Esophagus muscularis mucosa (tissue), 4 donors: Measurements from ENCODE around the gene MATK.

Experiments
- EP300 ChIP-seq: sonication (generic); formaldehyde crosslinking; IDR thresholded peaks from one replicate; pipeline ENCODE4 v1.6.1; 2017; ENCODE audit warnings: antibody characterized with exemption
- POLR2A ChIP-seq: fragments of 450-650 bp; IDR thresholded peaks from one replicate; pipeline ENCODE4 v1.6.1; 2017; ENCODE audit warnings: antibody characterized with exemption, moderate library complexity, mild to moderate bottlenecking, low read depth
- TF ChIP-seq, protein P1 (sequence below), 3 experiments: fragments of 200-600 bp in 2 of 3; fragments of 450-650 bp in 1 of 3; sonication (generic) in 2 of 3; IDR thresholded peaks; one replicate each; pipeline ENCODE4 v1.5.1; 2017 to 2019; ENCODE audit warnings: antibody characterized with exemption in 3 of 3, mild to moderate bottlenecking in 2 of 3, moderate library complexity in 1 of 3

DNA sequence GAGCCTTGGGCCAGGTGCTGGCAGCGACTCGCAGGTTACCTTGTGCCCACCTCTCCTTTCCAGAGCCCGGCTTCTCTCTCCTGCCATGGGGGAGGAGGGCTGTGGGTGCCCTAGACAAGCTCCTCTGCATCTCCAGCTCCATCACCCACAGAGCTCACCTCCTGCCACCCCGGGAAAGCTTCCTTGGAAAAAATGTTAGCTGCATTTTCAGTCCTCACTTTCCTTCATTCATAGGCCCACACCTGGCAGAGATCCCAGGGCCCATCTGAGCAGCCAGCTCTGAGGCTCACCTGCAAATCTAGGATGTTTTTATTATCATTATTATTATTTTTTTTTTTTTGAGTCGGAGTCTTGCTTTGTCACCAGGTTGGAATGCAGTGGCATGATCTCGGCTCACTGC is 45.8 kb upstream of the MATK start:
- no peak for TF ChIP-seq POLR2A
- TF ChIP-seq, protein P1, sequence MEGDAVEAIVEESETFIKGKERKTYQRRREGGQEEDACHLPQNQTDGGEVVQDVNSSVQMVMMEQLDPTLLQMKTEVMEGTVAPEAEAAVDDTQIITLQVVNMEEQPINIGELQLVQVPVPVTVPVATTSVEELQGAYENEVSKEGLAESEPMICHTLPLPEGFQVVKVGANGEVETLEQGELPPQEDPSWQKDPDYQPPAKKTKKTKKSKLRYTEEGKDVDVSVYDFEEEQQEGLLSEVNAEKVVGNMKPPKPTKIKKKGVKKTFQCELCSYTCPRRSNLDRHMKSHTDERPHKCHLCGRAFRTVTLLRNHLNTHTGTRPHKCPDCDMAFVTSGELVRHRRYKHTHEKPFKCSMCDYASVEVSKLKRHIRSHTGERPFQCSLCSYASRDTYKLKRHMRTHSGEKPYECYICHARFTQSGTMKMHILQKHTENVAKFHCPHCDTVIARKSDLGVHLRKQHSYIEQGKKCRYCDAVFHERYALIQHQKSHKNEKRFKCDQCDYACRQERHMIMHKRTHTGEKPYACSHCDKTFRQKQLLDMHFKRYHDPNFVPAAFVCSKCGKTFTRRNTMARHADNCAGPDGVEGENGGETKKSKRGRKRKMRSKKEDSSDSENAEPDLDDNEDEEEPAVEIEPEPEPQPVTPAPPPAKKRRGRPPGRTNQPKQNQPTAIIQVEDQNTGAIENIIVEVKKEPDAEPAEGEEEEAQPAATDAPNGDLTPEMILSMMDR (IDR thresholded peaks at IDR 0.05), result no peak
- no peak for TF ChIP-seq EP300
